ENCODE data around the gene APOL4.
"Not testable (repeated sequence)": the region's sequence is repeated elsewhere in the genome, so short reads cannot be mapped to it uniquely, and the experiment has no call there.

The APOL4 gene

GRCh38 chr22:36232715-36233401 lies 31.2 kb upstream of the APOL4 start:
- DNase-seq (ENCODE audit: low read depth in 2 of 2), result no peak

DNA sequence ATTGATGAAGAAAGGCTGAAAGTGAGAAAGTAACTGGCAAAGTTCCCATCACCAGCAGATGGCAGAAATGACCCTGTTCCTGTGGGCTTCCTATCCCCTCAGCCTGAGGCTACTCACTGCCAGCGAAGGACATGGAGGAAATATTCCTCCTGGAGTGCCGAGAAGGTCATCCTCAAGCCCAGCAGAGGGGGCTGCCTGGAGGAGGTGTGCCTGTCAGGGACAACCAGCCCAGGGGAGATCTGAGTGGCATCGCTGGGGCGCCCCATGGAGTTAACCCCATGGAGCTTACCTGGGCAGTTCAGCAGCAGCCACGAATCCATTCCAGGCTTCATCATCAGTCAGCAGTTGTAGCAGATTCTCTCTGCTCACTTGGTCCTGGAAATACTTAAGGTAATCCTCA lies 29.4 kb upstream of the APOL4 start:
- DNase-seq (ENCODE audit: low read depth in 2 of 2), result not testable (repeated sequence)

- DNase-seq (ENCODE audit: low read depth in 2 of 2), result not testable (repeated sequence)
These were observed 28.0 kb upstream of the APOL4 start for GRCh38 chr22:36229649-36230048.

- DNase-seq (ENCODE audit: low read depth in 2 of 2), result no peak
These were observed 27.3 kb upstream of the APOL4 start for GRCh38 chr22:36228944-36229343.

GRCh38 chr22:36228369-36228768 lies 26.8 kb upstream of the APOL4 start:
- not testable (repeated sequence) for DNase-seq (ENCODE audit: low read depth in 2 of 2)

- no peak for DNase-seq (ENCODE audit: low read depth in 2 of 2)
These were observed 26.2 kb upstream of the APOL4 start for GRCh38 chr22:36227806-36228205.

DNA sequence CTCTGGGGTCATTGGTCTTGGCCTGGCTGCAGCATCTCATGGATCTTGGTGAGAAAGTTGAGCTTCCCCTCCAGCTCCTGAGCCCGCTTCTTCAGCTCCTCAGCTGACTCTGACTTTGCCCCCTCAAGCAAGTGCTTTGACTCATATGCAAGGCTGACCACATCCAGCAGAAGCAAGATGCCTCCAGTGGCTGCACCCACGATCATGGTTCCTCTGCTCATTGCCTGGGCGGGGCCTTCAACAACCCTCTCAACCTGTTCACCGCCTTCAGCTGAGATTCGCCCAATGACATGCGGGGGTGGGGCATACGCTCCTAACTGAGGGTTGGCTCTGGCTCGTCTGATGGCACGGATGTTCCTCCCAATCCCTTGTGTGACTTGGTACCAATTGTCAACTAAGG lies 25.8 kb upstream of the APOL4 start:
- DNase-seq (ENCODE audit: low read depth in 2 of 2), result no peak

- no peak for DNase-seq (ENCODE audit: low read depth in 2 of 2)
These were observed 24.6 kb upstream of the APOL4 start for GRCh38 chr22:36226189-36226588.

GRCh38 chr22:36225333-36225922 lies 23.8 kb upstream of the APOL4 start:
- DNase-seq (ENCODE audit: low read depth in 2 of 2), result no peak

GRCh38 chr22:36224245-36224644 lies 22.6 kb upstream of the APOL4 start:
- no peak for DNase-seq (ENCODE audit: low read depth in 2 of 2)

GRCh38 chr22:36223504-36223903 lies 21.9 kb upstream of the APOL4 start:
- no peak for DNase-seq (ENCODE audit: low read depth in 2 of 2)

GRCh38 chr22:36222887-36223450 lies 21.4 kb upstream of the APOL4 start:
- no peak for DNase-seq (ENCODE audit: low read depth in 2 of 2)

GRCh38 chr22:36221799-36222751 lies 20.5 kb upstream of the APOL4 start:
- peak; percentile 39 to 46 for DNase-seq (ENCODE audit: low read depth in 2 of 2)

GRCh38 chr22:36220451-36220921 lies 18.9 kb upstream of the APOL4 start:
- no peak for DNase-seq (ENCODE audit: low read depth in 2 of 2)

DNA sequence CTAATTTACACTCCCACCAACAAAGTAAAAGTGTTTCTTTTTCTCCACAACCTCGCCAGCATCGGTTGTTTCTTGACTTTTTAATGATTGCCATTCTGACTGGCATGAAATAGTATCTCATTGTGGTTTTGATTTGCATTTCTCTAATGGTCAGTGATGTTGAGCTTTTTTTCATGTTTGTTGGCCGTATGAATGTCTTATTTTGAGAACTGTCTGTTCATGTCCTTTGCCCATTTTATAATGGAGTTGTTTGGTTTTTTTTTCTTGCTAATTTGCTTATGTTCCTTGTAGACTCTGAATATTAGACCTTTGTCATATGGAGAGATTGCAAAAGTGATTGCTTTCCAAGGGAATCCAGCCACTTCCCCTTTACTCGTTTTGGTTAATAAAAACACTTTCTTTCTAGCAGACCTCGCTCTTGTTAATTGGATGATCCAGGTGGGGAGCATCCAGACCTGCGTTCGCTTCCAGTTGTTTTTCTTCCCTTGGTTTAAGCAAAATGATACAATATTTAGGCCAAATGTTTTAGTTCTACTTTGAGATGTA lies 17.1 kb upstream of the APOL4 start:
- no peak for DNase-seq (ENCODE audit: low read depth in 2 of 2)

GRCh38 chr22:36215981-36216380 lies 14.4 kb upstream of the APOL4 start:
- no peak for DNase-seq (ENCODE audit: low read depth in 2 of 2)

DNA sequence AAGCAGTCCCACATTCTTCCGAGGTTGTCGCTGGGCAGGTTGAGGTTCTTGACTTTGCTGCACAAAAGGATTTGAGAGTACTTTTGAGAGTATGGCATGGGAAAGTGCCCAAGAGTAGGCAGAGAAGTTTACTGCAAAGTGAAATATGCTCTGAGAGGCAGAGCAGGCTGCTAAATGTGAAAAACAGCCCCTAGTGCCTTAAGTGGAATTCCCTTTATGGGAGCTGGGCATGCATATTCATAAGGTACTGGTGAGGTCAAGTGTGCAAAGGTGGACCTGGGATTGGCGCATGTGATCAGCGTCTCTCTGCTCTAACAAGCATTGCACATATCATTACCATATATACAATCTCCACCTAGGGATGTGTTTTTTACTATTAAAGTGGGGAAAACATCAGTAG lies 12.0 kb upstream of the APOL4 start:
- no peak for DNase-seq (ENCODE audit: low read depth in 2 of 2)

- no peak for DNase-seq (ENCODE audit: low read depth in 2 of 2)
These were observed 11.3 kb upstream of the APOL4 start for GRCh38 chr22:36212901-36213300.

DNA sequence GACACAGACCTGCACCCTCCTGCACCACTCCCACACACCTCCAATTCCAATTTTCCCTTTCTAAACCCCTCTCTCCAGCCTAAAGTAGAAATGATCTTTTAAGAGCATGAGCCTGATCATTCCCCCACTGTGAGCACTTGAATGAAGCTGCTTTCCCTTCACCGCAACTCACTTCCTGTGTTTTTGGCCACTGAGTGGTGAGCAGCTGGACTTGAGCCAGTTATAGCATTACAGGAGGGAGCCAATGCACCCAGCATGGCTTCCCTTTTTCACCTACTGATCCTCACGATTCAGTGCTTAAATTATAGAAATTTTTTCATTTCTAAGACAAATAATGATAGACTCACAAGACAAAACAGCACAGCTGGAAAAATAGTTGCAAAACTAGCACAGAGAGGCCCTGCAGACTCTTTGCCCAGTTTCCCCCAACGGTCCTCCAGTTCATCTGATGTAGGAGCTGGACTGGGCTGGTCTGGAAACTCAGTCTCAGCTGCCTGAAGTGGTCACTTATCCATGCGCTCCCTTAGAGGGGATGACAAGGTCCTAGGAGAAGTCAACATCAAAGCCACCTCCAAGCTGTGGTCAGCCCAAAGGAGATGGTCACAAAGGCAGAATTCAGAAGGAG lies 9.7 kb upstream of the APOL4 start:
- DNase-seq (ENCODE audit: low read depth in 2 of 2), result no peak

DNA sequence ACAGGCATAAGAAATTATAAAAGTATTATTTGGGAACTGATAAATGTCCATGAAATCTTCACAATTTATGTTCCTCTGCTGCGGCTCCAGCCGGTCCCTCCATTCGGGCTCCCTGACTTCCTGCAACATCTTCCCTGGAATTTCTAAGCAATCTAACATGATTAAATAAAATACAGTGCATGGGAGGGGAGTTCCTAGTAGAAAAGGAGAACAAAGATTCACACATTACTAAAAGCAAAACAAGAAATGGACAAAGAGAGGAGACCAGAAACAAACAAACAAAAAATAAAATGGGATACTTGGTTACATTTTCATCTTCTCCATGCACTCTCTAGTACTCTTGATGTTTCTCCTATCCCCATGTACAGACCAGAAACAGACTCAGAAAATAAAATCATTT lies 8.6 kb upstream of the APOL4 start:
- no peak for DNase-seq (ENCODE audit: low read depth in 2 of 2)

- not testable (repeated sequence) for DNase-seq (ENCODE audit: low read depth in 2 of 2)
These were observed 7.9 kb upstream of the APOL4 start for GRCh38 chr22:36209488-36209908.

All from stimulated activated CD4-positive, alpha-beta T cell treated with anti-CD3 and anti-CD28 coated beads, Interleukin-1b, Interleukin-23, amount 100 ng/mL, for 4 hours (primary cell).